GM13976 (cell line): ENCODE measurements around the gene KRT34.

ENCODE experiments used
- DNase-seq: peaks from one replicate; pipeline ENCODE4 v3.0.0; 2012; ENCODE audit warnings: low spot score
- CTCF ChIP-seq: IDR thresholded peaks from 2 replicates; pipeline ENCODE4 v1.5.1; 2012; ENCODE audit warnings: borderline replicate concordance, mild to moderate bottlenecking; ENCODE audit not compliant: insufficient read depth; ENCODE audit errors: extremely low read depth, missing control alignments, control extremely low read depth
- in situ Hi-C: fragments of 300-500 bp; cut with MboI; formaldehyde crosslinking; loops from one replicate; pipeline ENCODE4 v1.12.0; 2022; ENCODE audit warnings: low sequenced_read_pairs, mixed read lengths, inconsistent platforms; ENCODE audit not compliant: unreplicated experiment

The KRT34 gene

GRCh38 chr17:41333836-41334235 lies 48.3 kb downstream of the KRT34 start:
- no peak for TF ChIP-seq CTCF
- in situ Hi-C loops, result no loop called here
- DNase-seq, result no peak

GRCh38 chr17:41333098-41333497 lies 49.0 kb downstream of the KRT34 start:
- DNase-seq, result no peak
- in situ Hi-C loops, result no loop called here
- TF ChIP-seq CTCF, result no peak

- no peak for TF ChIP-seq CTCF
- no peak for DNase-seq
- in situ Hi-C loops, result no loop called here
Observed at GRCh38 chr17:41332239-41332638, 49.9 kb downstream of the KRT34 start.

- in situ Hi-C loops, result no loop called here
- DNase-seq, result no peak
- TF ChIP-seq CTCF, result no peak
Observed at GRCh38 chr17:41331606-41332005, 50.5 kb downstream of the KRT34 start.

GRCh38 chr17:41329279-41329948 lies 52.7 kb downstream of the KRT34 start:
- peak; percentile 16 for TF ChIP-seq CTCF
- no peak for DNase-seq
- in situ Hi-C loops, result no loop called here

- DNase-seq, result no peak
- no peak for TF ChIP-seq CTCF
- in situ Hi-C loops, result no loop called here
Observed at GRCh38 chr17:41328207-41328606, 53.9 kb downstream of the KRT34 start.
